HG03060 (cell line): ENCODE measurements around the gene GLI3.

Experiments
- ATAC-seq: cut with Tn5 transposase; IDR thresholded peaks from one replicate; pipeline ENCODE4 v1.9.1; 2021; ENCODE audit warnings: low read depth, moderate number of reproducible peaks; ENCODE audit not compliant: unreplicated experiment

Gene GLI3

DNA sequence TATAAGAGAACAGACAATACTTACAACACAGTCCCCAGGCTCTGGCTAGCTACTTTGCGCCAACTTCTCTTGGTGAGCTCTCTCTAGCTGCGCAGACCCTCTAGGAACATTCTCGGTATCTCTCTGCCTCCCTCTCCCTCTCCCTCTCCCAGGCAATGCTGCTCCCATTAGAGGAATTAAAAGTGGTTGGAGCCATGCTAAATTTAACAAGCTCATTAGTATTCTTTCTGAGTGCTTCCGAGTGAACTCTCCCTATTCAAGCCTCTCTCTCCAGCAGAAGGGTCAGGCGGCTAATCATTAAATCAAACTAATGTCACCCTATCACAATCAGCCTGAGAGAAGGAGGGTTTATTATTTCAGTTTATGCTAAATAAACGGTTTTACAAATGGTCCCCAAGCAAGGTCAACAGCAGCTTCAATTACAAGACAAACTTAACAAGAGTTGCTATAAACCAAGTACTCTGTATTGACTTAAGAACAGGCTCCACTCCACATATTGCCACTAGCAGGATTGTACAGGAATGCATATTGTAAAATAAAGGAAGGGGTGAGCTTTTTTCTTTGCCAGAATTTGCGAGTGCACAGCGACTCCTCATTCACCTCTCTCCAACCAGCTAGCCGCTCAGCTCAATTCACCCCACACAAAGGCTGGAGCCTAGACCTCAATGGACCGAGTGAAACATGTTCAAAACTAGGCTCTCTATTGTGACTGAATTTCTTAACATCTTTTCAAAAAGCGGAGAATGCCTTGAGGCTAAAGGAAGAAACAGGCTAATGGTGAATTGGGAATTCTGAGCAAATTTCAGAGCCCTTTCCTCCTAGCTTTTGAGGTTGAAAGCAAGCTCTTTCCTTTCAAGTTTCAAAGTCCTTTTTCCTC, 84.4 kb downstream of the GLI3 start:
- no peak for ATAC-seq

- no peak for ATAC-seq
Observed at GRCh38 chr7:42151309-42151708, 85.7 kb downstream of the GLI3 start.

- no peak for ATAC-seq
Observed at GRCh38 chr7:42145539-42145938, 91.5 kb downstream of the GLI3 start.

DNA sequence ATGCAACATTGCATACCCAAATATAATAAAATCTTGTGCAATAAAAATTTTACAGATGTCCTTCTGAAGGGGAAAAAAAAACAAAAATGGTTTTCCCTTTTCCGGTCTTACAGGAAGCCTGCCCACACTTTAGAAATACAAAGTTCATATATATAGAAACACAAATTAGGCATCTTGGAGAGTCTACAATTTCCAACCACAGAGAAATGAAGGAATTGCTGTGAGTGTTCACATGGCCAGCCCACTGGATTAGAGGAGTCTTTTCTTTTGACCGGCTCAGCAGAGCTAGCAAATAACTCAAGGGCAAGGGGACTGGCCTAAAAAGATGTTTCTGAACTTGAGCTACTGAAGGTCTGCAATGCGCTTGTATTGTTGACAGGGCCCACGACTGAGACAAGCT, 92.4 kb downstream of the GLI3 start:
- no peak for ATAC-seq

DNA sequence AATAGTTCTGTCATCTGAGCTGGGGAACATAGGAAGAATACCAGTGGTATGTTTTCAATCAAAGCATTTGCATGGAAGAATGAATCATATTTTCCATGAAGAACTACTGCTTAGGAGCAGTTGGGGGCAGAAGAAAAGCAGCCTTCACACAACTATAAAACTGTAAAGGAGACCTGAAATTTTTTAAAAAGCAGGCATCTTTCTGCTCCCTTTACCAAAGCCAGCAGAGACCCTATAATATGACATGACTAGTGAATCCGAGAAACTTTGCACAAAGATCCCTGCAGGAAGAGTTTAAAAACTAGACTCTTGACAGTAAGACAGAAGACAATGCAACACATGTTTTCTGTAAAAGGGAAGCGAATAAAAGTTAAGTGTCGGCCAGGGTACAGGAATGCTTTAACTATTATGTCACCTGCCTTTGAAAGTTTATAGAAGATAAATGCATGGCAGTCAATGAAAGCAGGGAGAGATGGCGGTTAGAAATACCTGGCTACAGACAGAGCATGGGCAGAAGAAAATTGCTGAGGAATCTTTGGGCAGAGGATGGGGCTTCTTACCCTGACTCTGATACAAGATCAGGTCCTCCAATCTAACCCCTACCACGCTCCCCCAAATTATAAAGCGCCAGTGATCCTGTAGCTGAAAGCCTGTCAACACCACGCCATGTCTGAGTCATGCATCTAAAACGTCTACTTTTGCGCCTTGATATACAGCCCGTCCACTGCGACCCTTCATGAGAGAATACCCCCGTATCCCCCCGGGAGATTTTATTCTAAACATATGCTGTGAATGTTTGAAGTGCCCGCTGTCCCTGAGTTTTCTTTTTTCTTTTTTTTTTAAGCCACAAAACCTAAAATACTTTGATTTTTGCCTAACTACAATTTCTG, 93.1 kb downstream of the GLI3 start:
- ATAC-seq, result no peak

DNA sequence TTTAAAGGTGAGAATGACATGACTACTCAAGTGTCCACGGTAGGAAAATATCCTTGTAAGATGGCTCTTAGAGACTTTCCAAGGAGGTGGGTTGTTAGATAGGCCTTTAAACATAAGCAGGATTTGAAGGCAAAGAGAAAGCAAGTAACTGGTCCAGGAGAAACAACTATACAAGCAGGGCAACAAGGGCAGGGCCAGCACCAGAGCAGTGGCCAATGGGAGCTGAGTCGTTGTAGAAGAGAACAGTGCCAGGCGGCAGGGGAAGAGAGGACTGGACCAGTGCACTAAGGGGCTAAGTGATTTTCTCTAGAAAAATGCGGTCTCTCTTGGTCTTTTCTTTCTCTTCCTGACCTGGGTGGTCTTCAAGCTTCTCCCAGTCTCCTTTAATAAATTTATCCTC, 94.9 kb downstream of the GLI3 start:
- ATAC-seq, result no peak

DNA sequence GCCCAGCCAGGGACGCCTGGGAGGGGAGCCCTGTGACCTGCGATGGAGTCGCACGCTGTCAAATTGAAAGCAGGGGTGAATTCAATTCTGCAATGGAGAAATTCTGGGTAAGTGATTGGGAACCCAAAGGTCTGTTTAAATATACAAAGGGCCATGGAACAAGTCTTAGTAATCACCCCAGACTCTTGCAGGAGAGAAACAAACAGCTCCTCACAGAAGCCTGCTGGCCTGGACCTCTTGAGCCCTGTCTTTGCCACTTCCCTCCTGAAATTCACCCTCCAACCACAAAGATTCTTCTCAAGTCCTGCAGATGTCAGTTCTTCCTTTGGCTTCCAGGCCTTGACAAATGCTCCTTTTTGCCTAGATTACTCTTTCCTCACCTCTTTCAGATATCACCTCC, 97.3 kb downstream of the GLI3 start:
- no peak for ATAC-seq

- ATAC-seq, result no peak
Observed at GRCh38 chr7:42138691-42139090, 98.3 kb downstream of the GLI3 start.

DNA sequence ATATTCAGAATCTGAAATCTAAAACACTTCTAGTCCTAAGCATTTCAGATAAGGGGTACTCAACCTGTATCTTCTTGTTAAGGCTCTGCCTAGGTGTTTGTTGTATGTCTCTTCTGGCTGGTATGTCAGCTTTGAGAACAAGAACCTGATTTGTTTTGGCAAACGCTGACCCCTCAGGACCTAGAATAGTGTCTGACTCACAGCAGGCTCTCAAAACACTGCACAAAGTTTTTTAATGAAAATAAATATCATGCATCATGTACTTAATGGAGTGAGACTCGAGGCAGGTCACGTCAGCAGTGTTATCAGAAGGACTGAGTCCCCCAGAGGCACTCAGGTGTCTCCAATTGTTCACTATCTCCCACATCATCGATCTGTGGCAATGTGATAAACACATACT, 99.1 kb downstream of the GLI3 start:
- ATAC-seq, result no peak

- ATAC-seq, result no peak
Observed at GRCh38 chr7:42137431-42137830, 99.6 kb downstream of the GLI3 start.

- ATAC-seq, result no peak
Observed at GRCh38 chr7:42135728-42136127, 101.3 kb downstream of the GLI3 start.

DNA sequence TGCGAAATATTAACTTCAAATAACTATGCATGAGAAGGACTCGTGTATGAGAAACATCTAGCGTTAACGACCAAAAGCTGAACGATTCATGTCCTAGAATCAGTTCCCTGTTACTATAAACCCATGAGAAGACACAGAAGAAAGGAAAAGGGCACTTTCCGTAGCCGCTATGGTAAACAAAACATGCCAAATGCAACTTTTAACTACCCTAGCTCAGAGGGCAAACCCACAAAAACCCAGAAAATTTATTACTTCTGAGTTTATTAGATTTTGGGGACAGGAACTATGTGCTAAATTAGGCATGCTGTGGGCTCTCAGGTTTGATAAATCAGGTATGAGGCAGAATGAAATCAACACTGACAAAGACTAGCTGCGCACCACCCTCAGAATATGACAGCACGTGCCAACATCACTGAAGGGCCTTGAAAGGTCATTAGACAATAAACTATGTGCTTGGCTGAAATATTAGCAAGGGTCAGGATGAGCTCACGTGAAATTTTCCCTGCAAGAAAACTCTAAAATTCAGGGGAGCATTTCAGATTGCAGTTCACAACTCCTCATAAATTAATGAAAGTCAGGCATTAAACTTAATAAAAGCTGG, 102.6 kb downstream of the GLI3 start:
- ATAC-seq, result no peak

DNA sequence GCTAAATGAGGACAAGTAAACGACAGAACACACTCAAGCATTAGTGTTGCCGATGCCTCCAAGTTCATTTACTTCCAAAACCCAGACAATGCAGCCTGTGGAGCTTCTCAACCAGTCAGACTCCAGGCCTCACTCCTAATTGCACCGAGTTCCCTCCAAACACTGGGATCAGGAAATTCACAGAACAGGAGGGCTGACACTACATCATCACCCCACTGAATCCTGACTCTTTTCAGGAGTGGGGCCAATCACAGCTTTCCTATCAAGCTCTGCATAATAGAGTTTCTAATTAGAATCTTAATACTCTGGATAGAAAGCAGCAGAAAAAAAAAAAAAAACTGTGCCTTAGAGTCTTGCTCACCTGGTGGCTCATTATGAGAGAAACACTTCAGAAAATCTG, 103.7 kb downstream of the GLI3 start:
- no peak for ATAC-seq

GRCh38 chr7:42128703-42129102, 108.3 kb downstream of the GLI3 start:
- ATAC-seq, result no peak

- ATAC-seq, result no peak
Observed at GRCh38 chr7:42127232-42127622, 109.8 kb downstream of the GLI3 start.

DNA sequence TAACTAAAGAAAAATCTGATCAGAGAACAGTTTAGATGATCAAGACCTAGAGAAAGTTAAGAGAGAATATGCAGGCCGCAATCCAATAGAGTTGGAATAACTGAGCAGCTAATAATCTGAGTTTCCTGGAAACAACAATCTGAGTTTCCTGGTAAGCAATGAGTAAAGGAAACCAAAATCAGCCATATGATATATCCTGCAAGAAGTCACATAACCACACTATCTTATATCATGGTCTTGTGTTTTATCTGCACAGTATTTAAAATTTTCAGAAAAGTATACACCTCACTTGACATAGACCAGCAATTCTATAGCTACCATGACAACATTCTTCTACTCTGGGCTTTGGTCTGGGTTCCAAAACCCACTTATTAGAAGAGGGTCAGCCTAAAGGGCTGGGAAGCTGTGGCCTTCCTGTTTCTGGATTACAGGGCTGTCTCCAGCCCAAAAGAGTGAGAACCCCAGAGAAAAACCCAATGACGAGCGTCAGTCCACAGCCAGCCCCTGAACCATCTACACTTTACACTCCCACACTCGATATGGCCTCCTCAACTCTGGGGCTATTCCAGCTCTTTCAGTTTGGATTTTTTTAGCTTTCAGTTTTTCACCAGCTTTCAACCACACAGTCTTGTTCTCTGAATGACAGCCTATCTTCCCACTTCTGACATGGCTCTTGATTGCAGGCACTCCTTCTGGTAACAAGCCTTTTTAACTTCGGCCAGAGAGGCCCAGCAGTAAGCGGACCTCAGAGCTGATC, 110.4 kb downstream of the GLI3 start:
- ATAC-seq, result no peak

- no peak for ATAC-seq
Observed at GRCh38 chr7:42125321-42125720, 111.7 kb downstream of the GLI3 start.

DNA sequence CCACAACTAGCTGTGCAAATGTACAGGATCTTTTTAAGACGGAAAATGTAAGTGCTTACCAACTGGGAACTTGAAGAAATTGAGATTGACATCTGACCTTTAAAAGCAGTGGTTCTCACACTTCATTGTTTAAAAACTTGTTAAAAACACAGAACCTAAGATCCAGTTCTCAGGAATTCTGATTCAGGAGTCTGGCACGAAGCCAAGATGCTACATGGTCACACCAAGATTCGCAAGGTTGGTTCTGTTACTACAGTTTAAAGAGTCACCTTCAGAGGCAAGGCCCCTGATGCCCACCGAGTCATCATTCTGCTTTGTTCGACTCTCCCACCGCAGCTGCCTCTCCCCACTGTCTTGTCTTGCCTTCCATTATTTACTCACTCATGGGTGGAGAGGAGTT, 113.3 kb downstream of the GLI3 start:
- no peak for ATAC-seq

DNA sequence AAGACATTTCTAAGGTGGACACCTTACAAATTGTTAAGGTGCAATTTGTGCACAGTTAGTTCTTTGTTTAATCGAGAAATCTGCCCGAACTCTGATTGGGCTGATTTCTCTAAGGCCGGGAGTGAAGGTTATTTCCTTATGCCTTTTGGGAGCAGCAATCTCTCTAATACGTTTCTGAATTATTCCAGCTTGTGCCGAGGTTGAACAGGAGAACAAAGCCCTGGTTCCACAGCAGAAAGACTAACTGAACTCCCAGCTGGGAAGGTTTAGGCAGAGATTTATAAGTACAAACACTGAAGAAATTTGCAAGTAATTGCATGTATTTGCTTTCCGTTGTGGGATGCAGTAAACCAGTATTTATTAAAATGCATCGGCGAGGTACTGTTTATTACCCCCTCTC, 116.8 kb downstream of the GLI3 start:
- ATAC-seq, result no peak

GRCh38 chr7:42117201-42117600, 119.8 kb downstream of the GLI3 start:
- no peak for ATAC-seq

- ATAC-seq, result no peak
Observed at GRCh38 chr7:42115795-42116194, 121.2 kb downstream of the GLI3 start.
